H1 (cell line): ENCODE measurements around the gene EEF1AKMT2. TPM values are rescaled to one million over a fixed set of nuclear protein-coding genes. Genes with fewer than 3 reads are reported as not detected.

Experiments used
- CTCF ChIA-PET: fragments of 300-600 bp; sonication (Branson Sonifier 250); formaldehyde crosslinking; loops from one replicate; lab custom pipeline; 2021; ENCODE audit not compliant: partially characterized antibody; lab: Charles Lee
- POLR2A ChIA-PET: fragments of 300-600 bp; sonication (Branson Sonifier 250); formaldehyde crosslinking; loops from one replicate; lab custom pipeline; 2021; ENCODE audit warnings: inconsistent platforms; ENCODE audit not compliant: partially characterized antibody; lab: Charles Lee
- DNase-seq, 2 experiments: peaks; one replicate each; pipeline versions ENCODE4 v3.0.0 to v3.0.0-alpha.2; 2010 to 2022; ENCODE audit warnings: low spot score in 2 of 2, low read depth in 1 of 2, mixed read lengths in 1 of 2
- FAIRE-seq: peaks from 2 replicates; lab custom pipeline; 2011; peaks lifted over from hg19 to GRCh38; lab: Jason Lieb, UNC
- H2AFZ ChIP-seq: 2 replicates; pipeline ENCODE4 v1.8.1; 2012; ENCODE audit warnings: low read length, inconsistent platforms
- H2AK5ac ChIP-seq: 2 replicates; pipeline ENCODE4 v1.6.1; 2013; ENCODE audit warnings: low read depth, low read length
- H2BK120ac ChIP-seq: replicated peaks from 2 replicates; pipeline ENCODE3; 2013; ENCODE audit warnings: low read depth, low read length, inconsistent platforms
- H2BK12ac ChIP-seq: 2 replicates; pipeline ENCODE4 v1.6.1; 2013; ENCODE audit warnings: low read depth, low read length
- H2BK15ac ChIP-seq: 2 replicates; pipeline ENCODE4 v1.6.1; 2013; ENCODE audit warnings: low read length
- H2BK20ac ChIP-seq: 2 replicates; pipeline ENCODE4 v1.6.1; 2013; ENCODE audit warnings: low read length
- H2BK5ac ChIP-seq: 2 replicates; pipeline ENCODE4 v1.6.1; 2013; ENCODE audit warnings: low read depth, low read length
- H3K14ac ChIP-seq: 2 replicates; pipeline ENCODE4 v1.6.1; 2013; ENCODE audit warnings: inconsistent platforms; ENCODE audit not compliant: insufficient read length
- H3K18ac ChIP-seq: 2 replicates; pipeline ENCODE4 v1.6.1; 2013; ENCODE audit warnings: low read length; ENCODE audit errors: extremely low read depth
- H3K23ac ChIP-seq: 2 replicates; pipeline ENCODE4 v1.6.1; 2013; ENCODE audit warnings: inconsistent platforms; ENCODE audit not compliant: insufficient read length
- H3K23me2 ChIP-seq: 2 replicates; pipeline ENCODE4 v1.6.1; 2013; ENCODE audit warnings: low read depth, low read length
- H3K27ac ChIP-seq: 2 replicates; pipeline ENCODE4 v1.6.1; 2011; ENCODE audit warnings: low read depth, low read length, inconsistent platforms
- H3K27me3 ChIP-seq, 4 experiments: replicated peaks in 1 of 4; 1 replicate in 1 of 4; 2 replicates in 3 of 4; pipeline versions ENCODE4 v1.6.1 to v1.8.1; 2011 to 2013; ENCODE audit warnings: low read length in 3 of 4, mild to moderate bottlenecking in 3 of 4, inconsistent platforms in 2 of 4, mixed read lengths in 2 of 4, moderate library complexity in 1 of 4; ENCODE audit not compliant: control insufficient read depth in 3 of 4, insufficient read depth in 3 of 4; ENCODE audit errors: extremely low read depth in 1 of 4
- H3K36me3 ChIP-seq, 4 experiments: 2 replicates each; pipeline versions ENCODE4 v1.6.1 to v1.8.1; 2011 to 2013; ENCODE audit warnings: mild to moderate bottlenecking in 4 of 4, low read length in 3 of 4, moderate library complexity in 2 of 4, control low read depth in 1 of 4, inconsistent platforms in 1 of 4; ENCODE audit not compliant: insufficient read depth in 4 of 4, control insufficient read depth in 2 of 4
- H3K4ac ChIP-seq: replicated peaks from 2 replicates; pipeline ENCODE3; 2013; ENCODE audit warnings: low read length, low read depth, mixed read lengths, inconsistent platforms; ENCODE audit not compliant: insufficient read length
- H3K4me1 ChIP-seq, 4 experiments: replicated peaks in 1 of 4; 1 replicate in 1 of 4; 2 replicates in 3 of 4; pipeline versions ENCODE4 v1.6.1 to v1.8.1; 2011 to 2013; ENCODE audit warnings: low read length in 3 of 4, inconsistent platforms in 2 of 4, mixed read lengths in 1 of 4; ENCODE audit not compliant: insufficient read depth in 4 of 4, control insufficient read depth in 3 of 4
- H3K4me2 ChIP-seq, 2 experiments: 2 replicates each; pipeline versions ENCODE4 v1.6.1 to v1.8.1; 2011 to 2013; ENCODE audit warnings: low read depth in 2 of 2, low read length in 2 of 2, control low read depth in 1 of 2, inconsistent platforms in 1 of 2, mild to moderate bottlenecking in 1 of 2; ENCODE audit not compliant: insufficient read depth in 1 of 2
- H3K4me3 ChIP-seq, 4 experiments: fragments of 200-600, 300-600 bp in 1 of 4; sonication (generic), shearing (Covaris generic), sonication (Bioruptor Twin) in 1 of 4; 2 replicates each; pipeline versions ENCODE4 v1.5.1 to v1.8.1; 2011 to 2016; ENCODE audit warnings: low read length in 4 of 4, low read depth in 3 of 4, control low read depth in 2 of 4, inconsistent platforms in 2 of 4, mild to moderate bottlenecking in 2 of 4, mixed read lengths in 1 of 4, moderate library complexity in 1 of 4; ENCODE audit not compliant: insufficient read depth in 2 of 4; ENCODE audit errors: extremely low read depth in 1 of 4
- H3K56ac ChIP-seq: replicated peaks from 2 replicates; pipeline ENCODE3; 2013; ENCODE audit warnings: low read depth, mild to moderate bottlenecking, mixed read lengths, low read length, inconsistent platforms; ENCODE audit not compliant: insufficient read length
- H3K79me1 ChIP-seq: 2 replicates; pipeline ENCODE4 v1.6.1; 2013; ENCODE audit warnings: low read depth, low read length, control low read depth
- H3K79me2 ChIP-seq, 2 experiments: 2 replicates each; pipeline versions ENCODE4 v1.6.1 to v1.8.1; 2012 to 2013; ENCODE audit warnings: low read length in 2 of 2, mild to moderate bottlenecking in 2 of 2, inconsistent platforms in 1 of 2; ENCODE audit not compliant: insufficient read depth in 2 of 2, control insufficient read depth in 1 of 2
- H3K9ac ChIP-seq, 4 experiments: replicated peaks in 1 of 4; 1 replicate in 1 of 4; 2 replicates in 3 of 4; pipeline versions ENCODE4 v1.6.1 to v1.8.1; 2011 to 2013; ENCODE audit warnings: low read depth in 3 of 4, low read length in 3 of 4, control low read depth in 2 of 4, mild to moderate bottlenecking in 2 of 4, moderate library complexity in 2 of 4, inconsistent platforms in 1 of 4; ENCODE audit errors: extremely low read depth in 1 of 4
- H3K9me3 ChIP-seq, 2 experiments: 2 replicates each; pipeline versions ENCODE4 v1.6.1 to v1.8.1; 2012 to 2013; ENCODE audit warnings: mild to moderate bottlenecking in 2 of 2, moderate library complexity in 2 of 2, control low read depth in 1 of 2, inconsistent platforms in 1 of 2, low read depth in 1 of 2, low read length in 1 of 2, mixed read lengths in 1 of 2; ENCODE audit not compliant: insufficient read depth in 2 of 2
- H4K20me1 ChIP-seq, 2 experiments: replicated peaks in 1 of 2; 2 replicates each; pipeline versions ENCODE3 to v1.8.1; 2011 to 2013; ENCODE audit warnings: inconsistent platforms in 2 of 2, low read length in 2 of 2, mild to moderate bottlenecking in 1 of 2; ENCODE audit not compliant: insufficient read depth in 2 of 2, control insufficient read depth in 1 of 2
- H4K5ac ChIP-seq: 2 replicates; pipeline ENCODE4 v1.6.1; 2013; ENCODE audit warnings: low read length, low read depth, mixed read lengths, inconsistent platforms; ENCODE audit not compliant: insufficient read length
- H4K8ac ChIP-seq: 2 replicates; pipeline ENCODE4 v1.8.0; 2013; ENCODE audit warnings: mild to moderate bottlenecking, moderate library complexity, low read length, inconsistent platforms; ENCODE audit not compliant: insufficient read depth; ENCODE audit errors: extremely low read depth
- H4K91ac ChIP-seq: replicated peaks from 2 replicates; pipeline ENCODE3; 2013; ENCODE audit warnings: low read length, mixed read lengths, inconsistent platforms; ENCODE audit not compliant: insufficient read length
- MAFK ChIP-seq: IDR thresholded peaks from 2 replicates; pipeline ENCODE4 v1.6.1; 2012; ENCODE audit warnings: low read depth, mild to moderate bottlenecking, improper control_type of control experiment, low read length
- WGBS, 2 experiments: shearing (Covaris generic) in 1 of 2; methylation state at CpG; one replicate each; pipeline versions ENCODE4 v1.1.6 to v1.1.7; 2013 to 2015; ENCODE audit warnings: low lambda C conversion rate in 2 of 2, mixed read lengths in 2 of 2, inconsistent platforms in 1 of 2, low coverage in 1 of 2, missing lambda C conversion rate in 1 of 2; ENCODE audit not compliant: insufficient replicate concordance in 2 of 2, insufficient coverage in 1 of 2, insufficient read length in 1 of 2; ENCODE audit errors: extremely low coverage in 1 of 2, missing lambda C conversion rate in 1 of 2; 5-methylcytosine and 5-hydroxymethylcytosine counted together
- polyA plus RNA-seq, 7 experiments: library from polyadenylated mRNA; depleted of rRNA in 3 of 7; stranded (reverse) in 5 of 7; unstranded in 2 of 7; fragments of >200 nt in 5 of 7; fragments of 200-250 nt in 2 of 7; gene quantifications; 1 replicate in 5 of 7; 2 replicates in 1 of 7; 4 replicates in 1 of 7; pipeline versions ENCODE4 v1.2.1 to v1.2.3, GENCODE V29; 2011 to 2013; ENCODE audit warnings: missing spikeins in 2 of 7, mixed read lengths in 2 of 7
- total RNA-seq: library from RNA; stranded (reverse); fragmentation: NEBNext Ultra II Directional; extraction: Animal tissue kit (Norgen Biotek cat#: 25700); gene quantifications from 2 replicates; pipeline ENCODE4 v1.2.1, GENCODE V29; 2021
- TF ChIP-seq, protein P1 (sequence below): IDR thresholded peaks from 2 replicates; pipeline ENCODE4 v1.6.1; 2012; ENCODE audit warnings: inconsistent platforms

EEF1AKMT2 gene
- total and polyA plus RNA-seq, 2 of the 8 experiments (the other 6 are each of a cell fraction or from before 2014, with no cell fraction given): 9.8 to 26.8 TPM

DNA sequence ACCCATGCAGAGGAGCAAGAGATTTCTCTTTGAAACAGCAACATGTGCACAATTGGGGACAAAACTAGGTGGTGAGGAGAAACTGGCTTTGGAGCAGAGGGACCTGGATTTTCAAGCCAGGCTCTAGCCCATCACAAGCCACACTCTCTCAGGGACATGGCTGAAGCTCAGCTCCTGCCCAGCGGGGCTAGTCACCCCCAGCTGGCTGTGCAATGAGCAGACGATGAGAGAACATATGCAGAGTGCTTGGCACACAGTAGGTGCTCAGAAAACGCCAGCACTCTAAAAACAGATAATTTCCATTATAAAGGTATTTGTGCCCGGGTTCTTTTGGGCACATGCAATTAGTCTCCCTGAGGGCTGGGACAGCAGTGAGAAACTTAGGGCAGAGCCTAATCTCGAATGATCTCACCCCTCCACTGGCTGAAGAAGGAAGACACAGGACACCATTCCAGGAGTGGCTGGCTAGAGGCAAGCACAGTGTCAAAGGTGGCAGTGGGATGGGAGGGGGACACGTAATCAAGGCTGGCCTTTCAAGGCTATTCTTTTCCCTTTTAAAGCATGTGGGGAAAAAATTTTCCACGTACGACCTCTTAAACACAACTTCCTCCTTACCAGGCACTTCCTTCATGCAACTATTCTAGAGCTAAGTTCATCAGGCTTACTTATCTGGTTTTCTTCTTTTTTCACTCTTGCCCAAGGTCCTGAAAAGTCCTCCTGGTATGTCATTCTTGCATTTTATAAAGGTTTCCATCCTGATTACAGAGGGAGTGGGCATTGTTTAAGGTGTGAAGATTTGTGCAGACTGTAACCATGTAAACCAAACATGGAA, 62.6 kb downstream of the EEF1AKMT2 start:
- CTCF ChIA-PET: interaction anchor here (1.2 to 10.3 kb wide), 4 partner anchors 10 to 196 kb away, joined by 3 to 86 read pairs (median 4); no protein-coding TSS in a partner anchor
- TF ChIP-seq, protein P1, sequence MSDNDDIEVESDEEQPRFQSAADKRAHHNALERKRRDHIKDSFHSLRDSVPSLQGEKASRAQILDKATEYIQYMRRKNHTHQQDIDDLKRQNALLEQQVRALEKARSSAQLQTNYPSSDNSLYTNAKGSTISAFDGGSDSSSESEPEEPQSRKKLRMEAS: no peak
- TF ChIP-seq MAFK: no peak

More for the DNA sequence above, 62.6 kb downstream of the EEF1AKMT2 start:
- H3K23ac ChIP-seq: no peak overlapping the region
- H3K14ac ChIP-seq: no peak overlapping the region
- no peak overlapping the region for H3K56ac ChIP-seq
- peaks cover 7% of the 10 kb centered on the region for H3K79me1 ChIP-seq
- H3K18ac ChIP-seq: no peak overlapping the region
- no peaks in the 10 kb centered on the region for H3K36me3 ChIP-seq
- no peak overlapping the region for H3K4ac ChIP-seq
- no peak overlapping the region for H3K4me2 ChIP-seq
- POLR2A ChIA-PET: no interaction called here
- H3K27ac ChIP-seq: no peak overlapping the region
- no peaks in the 10 kb centered on the region for H3K79me2 ChIP-seq
- no peak overlapping the region for H3K4me3 ChIP-seq
- H3K9me3 ChIP-seq: no peaks in the 10 kb centered on the region
- no peak overlapping the region for H4K5ac ChIP-seq
- no peaks in the 10 kb centered on the region for H3K27me3 ChIP-seq
- H2BK20ac ChIP-seq: no peak overlapping the region
- no peak for FAIRE-seq
- no peaks in the 10 kb centered on the region for H3K23me2 ChIP-seq
- peaks cover 0 to 4% (median under 1%) of the 10 kb centered on the region in 4 experiments; a peak in 4 of 7 replicates for H3K4me1 ChIP-seq
- no peak overlapping the region for H4K91ac ChIP-seq
- H2BK5ac ChIP-seq: no peak overlapping the region
- H2BK15ac ChIP-seq: no peak overlapping the region
- no peak for DNase-seq
- H4K8ac ChIP-seq: no peak overlapping the region
- no peak overlapping the region for H2AK5ac ChIP-seq
- WGBS, 2 experiments: 77% methylated on average over 8 of the region's 8 CpGs; no CpG with 5 or more reads in 1 of the 2 experiments
- H2AFZ ChIP-seq: no peak overlapping the region
- no peak overlapping the region for H3K9ac ChIP-seq
- no peak overlapping the region for H2BK12ac ChIP-seq
- peaks cover 0 to 13% of the 10 kb centered on the region in 2 experiments for H4K20me1 ChIP-seq
- no peak overlapping the region for H2BK120ac ChIP-seq
